Activated B cell treated with CpG ODN at 0.5 μM for 24 hours (primary cell): Measurements from ENCODE around the gene TMC4. TPM values are rescaled to one million over a fixed set of nuclear protein-coding genes. Genes with fewer than 3 reads are reported as not detected.
"Not testable (repeated sequence)": the region's sequence is repeated elsewhere in the genome, so short reads cannot be mapped to it uniquely, and the experiment has no call there.

ENCODE experiments used
- ATAC-seq: fragments of 200-7000 bp; cut with Tn5 transposase; one replicate; pipeline ENCODE4 v1.10.0; 2021; ENCODE audit warnings: low read depth, mild to moderate bottlenecking, moderate library complexity
- CTCF ChIA-PET: fragments of 350-600 bp; sonication (Branson Sonifier 250); formaldehyde crosslinking; loops from one replicate; lab custom pipeline; 2021; ENCODE audit warnings: antibody characterized with exemption; lab: Charles Lee
- POLR2A ChIA-PET: fragments of 350-600 bp; sonication (Branson Sonifier 250); formaldehyde crosslinking; loops from one replicate; lab custom pipeline; 2021; ENCODE audit warnings: antibody characterized with exemption; lab: Charles Lee
- DNase-seq: peaks from one replicate; pipeline ENCODE4 v3.0.0; 2022
- H3K27ac Mint-ChIP-seq: one replicate; pipeline ENCODE4 v1.8.0; 2020; ENCODE audit warnings: mixed read lengths
- H3K27me3 Mint-ChIP-seq: one replicate; pipeline ENCODE4 v1.8.0; 2021; ENCODE audit warnings: mixed read lengths
- H3K36me3 Mint-ChIP-seq: one replicate; pipeline ENCODE4 v1.8.0; 2021; ENCODE audit warnings: low read depth, mixed read lengths
- H3K4me1 Mint-ChIP-seq: one replicate; pipeline ENCODE4 v1.8.0; 2021; ENCODE audit warnings: mixed read lengths
- H3K4me3 Mint-ChIP-seq: one replicate; pipeline ENCODE4 v1.8.0; 2020; ENCODE audit warnings: mild to moderate bottlenecking, mixed read lengths
- H3K9me3 Mint-ChIP-seq: one replicate; pipeline ENCODE4 v1.8.0; 2020; ENCODE audit warnings: mixed read lengths
- intact Hi-C: fragments of 100-400 bp; cut with micrococcal nuclease; formaldehyde crosslinking; loops from one replicate; pipeline ENCODE4 v1.15.1; 2024
- total RNA-seq: library from RNA; stranded (reverse); gene quantifications from 2 replicates; pipeline ENCODE4 v1.2.3, GENCODE V29; 2022
- TF ChIP-seq, protein P1 (sequence below): fragments of 200-600 bp; IDR thresholded peaks from one replicate; pipeline ENCODE4 v1.8.0; 2022; ENCODE audit warnings: antibody characterized with exemption, mild to moderate bottlenecking

Gene TMC4
- total RNA-seq, 1 donor from 2014 or later: not detected

DNA sequence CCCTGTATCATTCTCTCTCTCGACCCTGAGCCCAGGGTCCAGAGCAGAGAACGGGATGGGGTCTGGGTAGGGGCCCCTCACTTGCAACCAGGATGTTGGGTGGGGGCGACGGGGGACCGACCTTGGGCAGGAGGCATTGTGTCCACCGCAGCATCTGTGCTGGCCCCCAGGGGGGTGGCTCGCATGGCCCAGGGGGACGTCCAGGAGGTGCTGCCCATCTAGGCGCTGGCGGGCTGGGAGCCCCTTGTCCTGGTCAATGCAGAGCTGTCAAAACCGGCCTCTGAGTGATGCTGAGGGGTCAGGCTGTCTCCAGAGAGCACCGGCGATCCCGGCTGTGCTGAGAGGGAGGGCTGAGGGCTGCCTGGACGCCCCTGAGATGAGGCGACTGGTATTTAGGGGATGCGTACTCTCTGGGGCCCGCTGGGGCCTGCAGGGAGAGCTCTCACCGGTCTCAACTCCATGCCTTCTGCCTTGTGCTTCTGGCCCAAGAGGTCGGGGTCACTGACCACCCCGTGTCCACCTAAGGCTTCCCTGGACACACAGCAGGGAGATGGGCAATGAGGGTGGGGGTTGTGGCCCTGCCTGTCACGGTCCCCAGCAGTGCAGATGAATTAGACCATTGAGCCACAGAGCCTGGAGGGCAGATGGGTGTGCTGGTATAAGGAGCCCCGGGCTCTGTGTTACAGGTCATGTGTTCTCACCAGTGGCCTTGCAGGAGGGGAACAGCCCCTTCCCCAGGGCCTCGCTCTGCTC lies 36.3 kb upstream of the TMC4 start:
- H3K9me3 Mint-ChIP-seq: no peaks in the 10 kb centered on the region
- DNase-seq (no peak), ATAC-seq (no peak)
- ChIA-PET POLR2A (interaction anchor here (0.6 to 5.2 kb wide), 4 partner anchors 8 to 184 kb away, joined by 3 to 69 read pairs (median 19); partner anchors contain the start of genes MBOAT7, RPS9 and TSEN34), CTCF (interaction anchor here (0.7 kb wide), 1 partner anchor 20 kb away, joined by 3 read pairs; the partner anchor contains the start of gene MBOAT7)
- peaks cover 65% of the 10 kb centered on the region for H3K36me3 Mint-ChIP-seq
- H3K27ac Mint-ChIP-seq: peak overlapping the region; percentile 10
- intact Hi-C loops: no loop called here
- TF ChIP-seq, protein P1, sequence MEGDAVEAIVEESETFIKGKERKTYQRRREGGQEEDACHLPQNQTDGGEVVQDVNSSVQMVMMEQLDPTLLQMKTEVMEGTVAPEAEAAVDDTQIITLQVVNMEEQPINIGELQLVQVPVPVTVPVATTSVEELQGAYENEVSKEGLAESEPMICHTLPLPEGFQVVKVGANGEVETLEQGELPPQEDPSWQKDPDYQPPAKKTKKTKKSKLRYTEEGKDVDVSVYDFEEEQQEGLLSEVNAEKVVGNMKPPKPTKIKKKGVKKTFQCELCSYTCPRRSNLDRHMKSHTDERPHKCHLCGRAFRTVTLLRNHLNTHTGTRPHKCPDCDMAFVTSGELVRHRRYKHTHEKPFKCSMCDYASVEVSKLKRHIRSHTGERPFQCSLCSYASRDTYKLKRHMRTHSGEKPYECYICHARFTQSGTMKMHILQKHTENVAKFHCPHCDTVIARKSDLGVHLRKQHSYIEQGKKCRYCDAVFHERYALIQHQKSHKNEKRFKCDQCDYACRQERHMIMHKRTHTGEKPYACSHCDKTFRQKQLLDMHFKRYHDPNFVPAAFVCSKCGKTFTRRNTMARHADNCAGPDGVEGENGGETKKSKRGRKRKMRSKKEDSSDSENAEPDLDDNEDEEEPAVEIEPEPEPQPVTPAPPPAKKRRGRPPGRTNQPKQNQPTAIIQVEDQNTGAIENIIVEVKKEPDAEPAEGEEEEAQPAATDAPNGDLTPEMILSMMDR: no peak
- peaks cover 67% of the 10 kb centered on the region for H3K4me1 Mint-ChIP-seq
- no peaks in the 10 kb centered on the region for H3K27me3 Mint-ChIP-seq
- H3K4me3 Mint-ChIP-seq: no peak overlapping the region

DNA sequence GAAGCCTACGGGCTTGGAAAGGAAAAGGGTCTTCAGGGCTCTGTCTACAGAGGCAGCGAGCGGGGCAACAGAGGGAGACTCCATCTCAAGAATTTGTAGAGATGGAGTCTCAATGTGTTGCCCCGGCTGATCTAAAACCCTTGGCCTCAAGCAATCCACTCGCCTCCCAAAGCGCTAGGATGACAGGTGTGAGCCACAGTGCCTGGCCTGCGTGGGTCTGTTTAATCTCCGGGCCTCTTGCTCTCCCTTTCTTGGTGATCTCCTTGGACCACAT lies 35.8 kb upstream of the TMC4 start:
- intact Hi-C loops: no loop called here
- POLR2A ChIA-PET: interaction anchor here (1.7 to 5.2 kb wide), 4 partner anchors 8 to 19 kb away, joined by 5 to 69 read pairs (median 16); partner anchors contain the start of genes MBOAT7, RPS9 and TSEN34

DNA sequence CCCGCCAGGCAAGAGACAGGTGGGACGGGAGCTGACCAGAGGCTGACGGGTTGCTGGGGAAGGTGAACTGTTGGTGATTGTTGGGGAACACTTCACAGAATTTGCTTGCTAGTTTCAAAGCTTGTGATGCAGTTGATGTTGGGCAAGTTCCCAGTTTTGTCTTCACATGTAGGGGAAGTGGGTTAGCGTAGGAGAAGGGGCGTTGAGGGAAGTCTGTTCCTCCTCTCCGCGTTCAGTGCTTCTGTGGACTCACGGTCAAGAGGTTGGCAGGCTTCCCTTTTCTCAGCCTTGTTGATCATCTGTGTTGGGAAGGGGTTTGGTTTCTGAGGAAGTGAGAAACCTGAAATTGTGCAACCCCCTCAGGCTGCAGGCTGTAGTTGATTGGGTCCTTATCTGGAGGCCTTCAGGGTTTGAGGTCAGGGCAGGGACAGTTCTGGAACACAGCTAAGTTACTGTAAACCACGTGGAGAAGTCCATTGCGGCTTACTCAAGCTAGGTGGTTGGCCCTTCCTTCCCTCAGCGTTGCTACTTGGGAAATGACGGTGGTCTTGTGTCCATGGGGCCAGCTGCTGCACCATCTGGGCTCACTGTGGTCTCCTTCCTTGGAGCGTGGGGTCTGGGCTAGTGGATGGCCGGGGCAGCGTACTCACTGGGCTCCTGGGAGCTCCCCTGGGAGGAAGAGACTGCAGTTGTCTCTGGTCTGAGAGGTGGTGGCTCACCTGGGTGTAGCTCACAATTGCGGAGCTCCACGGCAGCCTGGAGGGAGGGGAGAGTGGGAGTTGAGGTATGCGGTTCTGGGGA lies 35.2 kb upstream of the TMC4 start:
- H3K9me3 Mint-ChIP-seq: no peaks in the 10 kb centered on the region
- peak overlapping the region; percentile 32 for H3K4me3 Mint-ChIP-seq
- intact Hi-C loops: no loop called here
- H3K36me3 Mint-ChIP-seq: peaks cover 75% of the 10 kb centered on the region
- H3K4me1 Mint-ChIP-seq: peaks cover 78% of the 10 kb centered on the region
- no peaks in the 10 kb centered on the region for H3K27me3 Mint-ChIP-seq
- POLR2A ChIA-PET: interaction anchor here (0.6 to 5.2 kb wide), 7 partner anchors 7 to 454 kb away, joined by 3 to 69 read pairs (median 5); partner anchors contain the start of genes MBOAT7, RPS9 and TSEN34
- TF ChIP-seq, protein P1: no peak
- CTCF ChIA-PET: interaction anchor here (0.7 to 1.1 kb wide), 2 partner anchors 19 to 24 kb away, joined by 3 read pairs; partner anchors contain the start of gene MBOAT7
- DNase-seq (no peak), ATAC-seq (peak; percentile 47)
- H3K27ac Mint-ChIP-seq: peak overlapping the region; percentile 46

More for the DNA sequence above, 35.8 kb upstream of the TMC4 start:
- H3K9me3 Mint-ChIP-seq: no peaks in the 10 kb centered on the region
- CTCF ChIA-PET: interaction anchor here (0.7 to 1.1 kb wide), 2 partner anchors 20 to 23 kb away, joined by 3 read pairs; partner anchors contain the start of gene MBOAT7
- DNase-seq (no peak), ATAC-seq (no peak)
- peak overlapping the region; percentile 46 for H3K27ac Mint-ChIP-seq
- TF ChIP-seq, protein P1: no peak
- H3K36me3 Mint-ChIP-seq: peaks cover 70% of the 10 kb centered on the region
- H3K4me1 Mint-ChIP-seq: peaks cover 72% of the 10 kb centered on the region
- no peaks in the 10 kb centered on the region for H3K27me3 Mint-ChIP-seq
- no peak overlapping the region for H3K4me3 Mint-ChIP-seq

DNA sequence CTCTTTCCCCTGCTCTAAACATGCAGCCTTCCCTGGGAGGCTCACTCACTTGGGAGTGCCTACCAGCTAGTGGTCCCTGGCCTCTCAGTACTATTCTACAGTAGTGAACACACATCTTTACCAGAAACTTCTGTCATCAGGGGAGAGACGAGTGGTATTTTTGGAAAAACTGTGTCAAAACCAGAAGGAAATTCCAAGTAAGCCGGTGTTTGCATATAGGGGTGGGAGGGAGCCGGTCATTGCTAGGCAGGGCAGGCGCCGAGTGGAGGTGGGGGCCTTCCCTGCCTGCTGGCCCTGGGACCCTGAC lies 34.7 kb upstream of the TMC4 start:
- H3K4me3 Mint-ChIP-seq: peak overlapping the region; percentile 36
- H3K4me1 Mint-ChIP-seq: peaks cover 83% of the 10 kb centered on the region
- DNase-seq: no peak
- H3K36me3 Mint-ChIP-seq: peaks cover 80% of the 10 kb centered on the region
- ChIA-PET POLR2A (interaction anchor here (0.6 to 5.2 kb wide), 6 partner anchors 9 to 455 kb away, joined by 3 to 69 read pairs (median 4); partner anchors contain the start of genes MBOAT7 and TSEN34), CTCF (interaction anchor here (1.1 kb wide), 1 partner anchor 24 kb away, joined by 3 read pairs; no protein-coding TSS in a partner anchor)
- H3K27me3 Mint-ChIP-seq: no peaks in the 10 kb centered on the region
- ATAC-seq: no peak
- no peaks in the 10 kb centered on the region for H3K9me3 Mint-ChIP-seq
- TF ChIP-seq, protein P1: no peak
- H3K27ac Mint-ChIP-seq: peak overlapping the region; percentile 46
- intact Hi-C loops: no loop called here

DNA sequence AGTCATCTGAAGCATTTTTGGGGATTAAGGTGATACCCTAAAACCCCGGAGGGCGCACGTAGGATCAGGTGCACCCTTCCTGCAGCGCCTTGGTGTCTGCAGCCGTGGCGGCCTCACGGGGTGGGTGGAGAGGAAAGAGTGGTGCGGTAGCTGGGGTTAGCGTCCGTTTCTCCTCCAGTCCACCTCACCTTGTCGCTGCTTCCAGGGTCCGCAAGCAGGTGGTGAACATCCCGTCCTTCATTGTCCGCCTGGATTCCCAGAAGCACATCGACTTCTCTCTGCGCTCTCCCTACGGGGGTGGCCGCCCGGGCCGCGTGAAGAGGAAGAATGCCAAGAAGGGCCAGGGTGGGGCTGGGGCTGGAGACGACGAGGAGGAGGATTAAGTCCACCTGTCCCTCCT lies 34.2 kb upstream of the TMC4 start:
- ATAC-seq, intact Hi-C loops, H3K27ac Mint-ChIP-seq, H3K9me3 Mint-ChIP-seq, DNase-seq, H3K27me3 Mint-ChIP-seq, CTCF ChIA-PET: not testable (repeated sequence)
- peaks cover 85% of the 10 kb centered on the region for H3K36me3 Mint-ChIP-seq
- peak overlapping the region; percentile 36 for H3K4me3 Mint-ChIP-seq
- H3K4me1 Mint-ChIP-seq: peaks cover 88% of the 10 kb centered on the region
- POLR2A ChIA-PET: interaction anchor here (0.7 to 5.2 kb wide), 6 partner anchors 8 to 34 kb away, joined by 3 to 69 read pairs (median 4); partner anchors contain the start of genes MBOAT7, TMC4 and TSEN34
